Cardiac fibroblast (primary cell): ENCODE results near the gene RBCK1.

Source experiments
- DNase-seq, 2 donors: peaks; one replicate each; pipeline versions ENCODE4 v3.0.0 to v3.0.0-alpha.2; 2010; ENCODE audit warnings: low read depth in 2 of 2
- H3K4me3 ChIP-seq, 2 donors: replicated peaks in 1 of 2; 1 replicate in 1 of 2; 2 replicates in 1 of 2; pipeline ENCODE4 v1.5.1; 2011; ENCODE audit warnings: low read depth in 2 of 2, low read length in 2 of 2, mild to moderate bottlenecking in 2 of 2, moderate library complexity in 1 of 2
- CTCF ChIP-seq: IDR thresholded peaks from one replicate; pipeline ENCODE4 v1.5.1; 2011; ENCODE audit warnings: low read depth, mild to moderate bottlenecking, low read length, inconsistent platforms

RBCK1 gene

GRCh38 chr20:396252-396618, 11.9 kb upstream of the RBCK1 start:
- no peak for DNase-seq
- no peak overlapping the region for H3K4me3 ChIP-seq
- TF ChIP-seq CTCF = no peak

GRCh38 chr20:396619-397431, 11.3 kb upstream of the RBCK1 start:
- TF ChIP-seq CTCF = no peak
- no peak overlapping the region for H3K4me3 ChIP-seq
- DNase-seq = no peak

- H3K4me3 ChIP-seq = no peak overlapping the region
- no peak for TF ChIP-seq CTCF
Observed at GRCh38 chr20:397432-398237, 10.5 kb upstream of the RBCK1 start.

GRCh38 chr20:399182-399707, 8.9 kb upstream of the RBCK1 start:
- DNase-seq = no peak
- no peak overlapping the region for H3K4me3 ChIP-seq
- TF ChIP-seq CTCF = no peak

More at GRCh38 chr20:397432-398237, 10.5 kb upstream of the RBCK1 start:
- DNase-seq = no peak

- DNase-seq = no peak
- no peak overlapping the region for H3K4me3 ChIP-seq
- TF ChIP-seq CTCF = no peak
Observed at GRCh38 chr20:400128-400453, 8.0 kb upstream of the RBCK1 start.

- TF ChIP-seq CTCF = no peak
- no peak overlapping the region for H3K4me3 ChIP-seq
- no peak for DNase-seq
Observed at GRCh38 chr20:400454-401275, 7.4 kb upstream of the RBCK1 start.
